Activated T-helper 1 cell treated with anti-CD3 and anti-CD28 coated beads, Interleukin-2, amount 50 U/mL, for 16 hours (primary cell): ENCODE measurements around the gene PFKL.

Experiments used
- DNase-seq, 2 donors: peaks; one replicate each; pipeline ENCODE4 v3.0.0-alpha.2; 2020; ENCODE audit warnings: low read depth in 1 of 2, low spot score in 1 of 2

PFKL gene

DNA sequence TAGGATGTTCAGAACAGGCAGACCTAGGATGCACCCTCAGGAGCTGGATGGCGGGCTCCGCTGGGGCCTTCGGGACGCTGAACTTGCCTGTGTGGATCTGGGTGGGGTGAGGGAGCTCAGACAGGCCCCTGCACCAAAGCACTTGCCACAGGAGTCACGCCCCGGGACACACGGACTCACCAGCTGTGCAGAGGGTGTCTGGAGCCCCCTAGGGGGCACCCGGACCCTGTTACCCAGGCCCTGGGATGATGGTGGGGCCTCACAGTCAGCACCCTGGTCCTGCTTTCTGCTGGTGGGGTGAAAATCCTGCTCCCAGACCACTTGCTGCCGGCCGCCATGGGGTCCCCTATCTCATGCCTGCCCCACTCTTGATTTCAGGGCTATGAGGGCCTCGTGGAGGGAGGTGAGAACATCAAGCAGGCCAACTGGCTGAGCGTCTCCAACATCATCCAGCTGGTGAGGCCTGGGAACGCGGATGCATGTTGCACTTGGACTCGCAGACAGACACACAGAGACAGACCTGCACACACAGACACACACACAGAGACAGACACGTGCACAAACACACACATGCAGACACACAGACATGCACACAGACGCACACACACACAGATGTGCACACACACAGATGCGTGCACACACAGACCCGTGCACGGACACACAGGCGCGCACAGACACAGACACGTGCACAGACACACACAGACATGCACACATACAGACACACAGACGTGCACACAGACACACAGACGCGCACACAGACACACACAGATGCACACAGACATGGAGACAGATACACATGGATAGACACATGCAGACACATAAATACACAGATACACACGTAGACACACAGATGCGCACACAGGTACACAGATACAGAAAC lies 11.0 kb downstream of the PFKL start:
- DNase-seq: no peak

DNA sequence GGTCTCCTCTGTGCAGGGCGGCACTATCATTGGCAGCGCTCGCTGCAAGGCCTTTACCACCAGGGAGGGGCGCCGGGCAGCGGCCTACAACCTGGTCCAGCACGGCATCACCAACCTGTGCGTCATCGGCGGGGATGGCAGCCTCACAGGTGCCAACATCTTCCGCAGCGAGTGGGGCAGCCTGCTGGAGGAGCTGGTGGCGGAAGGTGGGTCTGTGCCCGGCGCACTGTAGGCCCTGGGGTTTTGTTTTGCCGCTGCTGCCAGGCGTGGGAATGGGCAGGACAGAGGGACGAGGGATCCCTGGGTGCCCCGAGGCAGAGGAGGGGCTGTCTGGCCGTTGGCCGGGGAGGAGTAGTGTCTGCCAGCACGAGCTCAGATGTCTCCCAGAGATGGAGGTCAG lies 12.2 kb downstream of the PFKL start:
- DNase-seq: no peak

DNA sequence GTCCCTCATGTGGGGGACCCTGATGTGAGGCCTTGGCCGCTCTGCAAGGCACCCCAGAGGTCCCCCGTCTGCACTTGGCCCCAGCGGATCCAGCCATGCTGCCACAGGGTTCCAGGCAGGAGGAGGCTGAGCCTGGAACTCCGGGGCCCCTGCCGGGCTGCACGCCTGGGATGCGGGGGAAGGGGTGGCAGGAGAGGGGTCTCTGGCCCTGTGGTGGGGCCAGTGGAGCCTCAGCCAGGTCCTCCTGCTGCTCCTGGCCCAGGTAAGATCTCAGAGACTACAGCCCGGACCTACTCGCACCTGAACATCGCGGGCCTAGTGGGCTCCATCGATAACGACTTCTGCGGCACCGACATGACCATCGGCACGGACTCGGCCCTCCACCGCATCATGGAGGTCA lies 12.9 kb downstream of the PFKL start:
- DNase-seq: no peak

DNA sequence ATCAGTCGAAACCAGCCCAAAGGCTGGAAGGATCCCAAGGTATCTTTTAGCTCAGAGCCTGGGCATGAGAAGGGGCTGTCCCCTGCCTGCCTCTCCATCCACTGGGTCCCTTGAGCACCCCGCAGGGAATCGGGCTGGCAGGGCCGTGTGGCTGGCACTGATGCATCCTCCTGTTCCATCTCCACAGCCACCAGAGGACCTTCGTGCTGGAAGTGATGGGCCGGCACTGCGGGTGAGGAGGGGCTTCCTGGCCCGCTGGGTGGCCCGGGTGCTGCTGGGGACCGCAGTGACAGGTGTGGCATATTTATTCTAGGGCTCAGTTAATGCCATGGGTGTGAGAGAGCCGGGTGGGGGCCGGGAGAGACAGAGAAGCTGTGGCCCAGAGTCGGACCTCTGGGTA lies 13.6 kb downstream of the PFKL start:
- DNase-seq: no peak

DNA sequence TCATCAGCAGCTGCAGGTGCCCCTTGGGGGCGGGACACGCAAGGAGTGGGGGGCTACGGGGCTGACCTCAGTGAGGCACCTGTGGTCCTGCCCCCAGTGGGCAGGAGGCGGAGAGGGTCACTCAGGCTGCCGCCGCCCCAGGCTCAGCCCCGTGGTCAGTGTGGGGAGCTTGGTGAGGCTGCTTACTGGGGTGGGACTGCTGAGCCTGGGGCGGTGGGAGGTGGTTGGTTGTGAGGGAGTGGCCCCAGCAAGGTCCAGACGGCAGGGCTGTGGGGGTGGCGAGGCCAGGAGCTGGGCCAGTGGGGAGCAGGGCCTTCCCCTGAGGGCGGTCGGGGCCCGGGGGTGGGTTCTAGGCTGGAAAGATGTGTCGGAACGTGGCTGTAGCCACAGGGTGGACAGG lies 14.3 kb downstream of the PFKL start:
- no peak for DNase-seq

DNA sequence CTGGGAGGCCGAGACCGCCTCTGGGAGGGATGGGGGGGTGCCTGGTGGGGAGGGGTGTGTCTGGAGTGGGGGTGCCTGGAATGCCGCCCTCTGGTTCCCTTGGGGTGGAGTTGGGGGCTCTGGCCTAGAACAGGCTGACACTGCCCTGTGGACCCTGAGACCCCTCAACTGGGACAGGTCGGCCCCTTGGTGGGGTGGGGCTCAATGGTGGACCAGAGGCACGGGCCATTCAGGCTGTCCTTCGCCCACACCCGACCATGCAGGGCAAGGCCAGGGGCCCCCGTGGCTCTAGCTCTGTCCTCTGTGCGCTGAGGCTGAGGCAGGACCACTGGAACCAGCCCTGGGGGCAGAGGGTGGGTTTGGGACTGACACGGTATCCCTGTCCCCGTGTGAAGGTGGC lies 14.7 kb downstream of the PFKL start:
- no peak for DNase-seq

DNA sequence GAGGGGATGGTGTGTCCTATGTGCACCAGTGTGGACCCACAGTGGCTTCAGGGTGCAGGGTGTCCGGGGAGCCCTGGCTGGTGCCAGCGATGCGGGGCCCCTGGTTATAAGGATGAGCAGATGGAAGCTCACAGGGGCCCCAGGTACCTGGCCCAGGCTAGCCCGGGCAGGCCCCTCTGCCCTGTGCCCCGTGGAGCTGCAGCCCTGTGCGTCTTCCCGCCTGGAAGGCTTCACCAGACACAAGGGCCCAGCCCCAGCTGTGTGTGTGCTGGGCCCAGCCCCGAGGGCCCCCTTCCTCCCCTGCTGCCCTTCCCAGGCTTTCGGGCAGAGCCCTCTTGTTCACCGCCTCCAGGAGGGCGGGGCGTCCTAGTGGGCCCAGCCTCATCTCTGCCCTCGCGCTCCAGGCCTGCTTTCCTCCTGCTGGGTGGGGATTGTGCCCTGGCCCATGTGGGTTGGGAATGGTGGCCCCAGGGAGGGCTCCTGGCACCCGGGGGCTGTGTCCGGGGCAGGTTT lies 15.9 kb downstream of the PFKL start:
- DNase-seq: no peak

DNA sequence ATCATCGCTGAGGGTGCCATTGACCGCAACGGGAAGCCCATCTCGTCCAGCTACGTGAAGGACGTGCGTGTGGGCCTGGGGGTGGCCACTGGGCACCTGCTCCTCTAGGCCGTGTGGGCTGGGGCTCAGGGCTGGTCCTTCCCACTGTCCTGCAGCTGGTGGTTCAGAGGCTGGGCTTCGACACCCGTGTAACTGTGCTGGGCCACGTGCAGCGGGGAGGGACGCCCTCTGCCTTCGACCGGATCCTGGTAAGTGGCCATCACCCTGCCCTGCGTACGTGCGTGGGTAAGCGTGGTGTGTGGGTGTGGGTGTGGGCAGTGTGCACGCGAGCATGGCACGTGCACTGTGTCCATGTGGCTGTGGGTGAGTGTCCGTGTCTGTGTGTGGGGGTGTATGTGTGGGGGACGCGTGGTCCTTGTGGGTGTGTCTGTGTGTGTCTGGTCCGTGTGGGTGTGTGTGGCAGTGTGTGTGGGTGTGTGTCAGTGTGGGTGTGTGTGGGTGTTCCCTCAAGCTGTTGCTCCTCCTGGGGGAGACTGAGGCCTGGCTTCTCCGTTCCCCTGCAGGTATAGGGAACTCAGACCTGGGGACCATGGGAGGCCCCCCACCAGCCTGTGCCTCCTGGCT lies 16.5 kb downstream of the PFKL start:
- DNase-seq: no peak

DNA sequence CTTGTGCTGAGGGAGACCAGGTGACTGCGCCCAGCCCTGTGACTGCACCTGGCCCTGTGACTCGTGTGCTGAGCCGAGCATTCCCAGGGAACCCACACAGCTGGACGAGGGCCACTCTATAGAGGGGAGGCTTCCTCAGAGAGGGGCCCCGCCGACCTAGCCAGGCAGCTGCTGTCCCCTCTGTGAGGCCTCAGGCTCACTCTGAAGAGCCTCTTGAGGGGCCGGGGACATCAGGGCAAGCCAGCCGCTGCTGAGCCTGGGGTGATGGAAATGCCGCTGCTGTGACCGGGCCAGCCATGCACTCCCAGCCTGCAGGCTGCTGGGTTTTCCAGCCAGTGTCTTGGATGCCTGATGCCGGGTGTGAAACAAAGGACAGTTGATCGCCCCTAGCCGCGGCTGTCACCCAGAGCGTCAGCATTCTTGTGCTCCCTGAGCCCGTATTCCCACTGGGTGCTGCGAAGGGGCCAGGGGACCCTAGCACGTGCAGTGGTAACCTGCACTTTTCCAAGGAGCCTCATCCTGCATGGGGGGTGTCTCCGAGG lies 17.5 kb downstream of the PFKL start:
- DNase-seq: no peak

DNA sequence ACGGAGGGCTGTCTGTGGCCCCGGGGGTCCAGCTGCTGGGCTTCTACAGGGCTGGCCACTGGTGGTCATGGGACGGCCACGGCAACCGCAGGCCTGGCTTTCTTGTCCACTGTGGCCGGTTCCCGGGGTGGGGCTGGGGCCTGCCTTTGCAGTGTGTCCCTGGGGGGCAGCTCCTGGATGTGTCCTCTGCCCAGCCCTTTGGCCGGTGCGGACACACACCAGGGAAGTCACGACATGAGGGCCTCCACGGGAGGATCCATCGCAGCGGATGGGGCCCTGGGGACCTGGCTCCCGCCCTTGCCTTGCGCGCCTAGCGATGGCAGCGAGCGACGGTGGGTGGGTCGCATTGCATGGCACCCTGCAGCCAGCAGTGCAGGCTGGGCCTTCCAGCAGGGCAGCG lies 18.0 kb downstream of the PFKL start:
- DNase-seq: no peak

DNA sequence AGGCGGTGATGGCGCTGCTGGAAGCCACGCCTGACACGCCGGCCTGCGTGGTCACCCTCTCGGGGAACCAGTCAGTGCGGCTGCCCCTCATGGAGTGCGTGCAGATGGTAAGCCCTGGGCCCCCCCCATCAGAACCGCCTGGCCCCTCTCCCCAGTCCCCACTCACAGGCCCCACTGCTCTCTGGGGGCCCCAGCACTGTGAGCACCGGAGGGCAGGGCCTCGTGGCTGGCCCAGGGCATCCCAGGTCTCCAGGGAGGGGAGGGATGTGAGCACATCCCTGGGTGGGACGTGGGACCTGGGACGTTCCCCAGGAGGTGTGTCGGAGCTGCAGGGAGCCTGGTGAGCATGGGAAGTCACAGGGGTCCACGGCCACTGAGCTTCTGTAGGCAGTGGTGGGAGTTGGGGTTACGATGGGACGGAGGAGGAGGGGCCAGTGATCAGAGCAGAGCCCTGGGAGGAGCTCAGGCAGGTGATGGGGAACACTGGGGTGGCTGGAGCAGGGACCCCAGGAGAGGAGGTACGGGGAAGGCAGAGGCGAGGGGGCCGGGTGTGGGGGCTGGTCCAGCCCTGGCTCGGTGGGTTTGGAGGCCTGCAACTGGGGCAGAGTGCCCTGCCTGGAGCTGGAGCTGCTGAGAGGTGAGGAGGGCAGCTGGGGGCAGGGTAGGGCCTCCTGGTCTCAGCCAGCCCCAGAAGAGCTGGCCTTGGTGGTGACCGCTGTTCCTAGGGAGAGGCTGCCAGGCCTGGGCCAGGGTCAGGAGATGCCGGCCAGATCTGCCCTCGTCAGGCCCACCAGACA lies 18.8 kb downstream of the PFKL start:
- DNase-seq: no peak

DNA sequence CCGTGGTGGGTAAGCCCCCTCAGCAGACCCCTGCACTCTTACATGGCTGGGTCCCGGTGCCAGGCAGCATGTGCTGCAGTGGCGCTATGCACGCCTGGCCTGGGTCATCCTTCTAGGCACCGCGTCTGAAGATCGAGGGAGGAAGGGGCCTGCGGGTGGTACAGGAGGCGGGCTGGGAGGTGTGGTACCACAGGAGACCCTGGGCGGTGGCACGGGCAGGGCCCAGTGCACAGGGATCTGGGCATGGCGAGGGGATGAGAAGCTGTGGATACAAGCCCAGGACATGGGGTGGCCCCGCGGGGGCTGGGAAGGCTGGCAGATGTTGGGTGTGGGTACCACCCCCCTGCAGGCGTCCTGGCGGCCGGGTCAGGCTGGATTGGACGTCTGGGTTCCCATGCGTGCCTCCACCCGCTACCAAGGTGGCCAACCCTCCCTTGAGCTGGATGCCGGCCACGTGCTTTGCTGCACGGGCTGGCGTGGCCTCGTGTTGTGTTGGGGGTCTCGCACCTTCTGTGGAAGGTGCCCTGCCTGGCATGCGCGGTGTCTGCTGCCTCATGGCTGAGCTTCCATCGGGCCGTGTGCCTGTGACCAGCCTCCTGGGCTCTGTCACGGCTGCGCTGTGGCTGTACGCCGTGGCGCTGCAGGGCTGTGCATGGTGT lies 19.7 kb downstream of the PFKL start:
- DNase-seq: no peak

DNA sequence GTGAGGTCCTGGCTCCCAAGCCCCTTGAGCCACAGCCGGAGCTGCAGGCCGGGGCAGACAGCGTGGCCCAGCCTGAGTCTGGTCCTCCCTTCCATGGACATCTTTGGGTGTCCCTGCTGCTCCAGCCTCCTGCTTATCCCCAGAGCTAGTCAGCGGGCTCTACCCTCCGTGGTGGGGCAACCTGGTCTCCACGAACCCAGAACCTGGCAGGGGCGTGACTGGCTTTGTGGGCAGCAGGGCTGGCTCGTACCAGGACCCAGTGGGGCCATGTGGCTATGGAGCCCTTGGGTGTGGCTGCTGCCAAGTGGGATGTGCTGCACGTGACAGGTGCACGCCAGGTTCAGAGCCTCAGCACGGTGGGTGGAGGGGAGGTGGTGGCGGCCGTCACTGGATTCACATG lies 21.0 kb downstream of the PFKL start:
- DNase-seq: no peak

DNA sequence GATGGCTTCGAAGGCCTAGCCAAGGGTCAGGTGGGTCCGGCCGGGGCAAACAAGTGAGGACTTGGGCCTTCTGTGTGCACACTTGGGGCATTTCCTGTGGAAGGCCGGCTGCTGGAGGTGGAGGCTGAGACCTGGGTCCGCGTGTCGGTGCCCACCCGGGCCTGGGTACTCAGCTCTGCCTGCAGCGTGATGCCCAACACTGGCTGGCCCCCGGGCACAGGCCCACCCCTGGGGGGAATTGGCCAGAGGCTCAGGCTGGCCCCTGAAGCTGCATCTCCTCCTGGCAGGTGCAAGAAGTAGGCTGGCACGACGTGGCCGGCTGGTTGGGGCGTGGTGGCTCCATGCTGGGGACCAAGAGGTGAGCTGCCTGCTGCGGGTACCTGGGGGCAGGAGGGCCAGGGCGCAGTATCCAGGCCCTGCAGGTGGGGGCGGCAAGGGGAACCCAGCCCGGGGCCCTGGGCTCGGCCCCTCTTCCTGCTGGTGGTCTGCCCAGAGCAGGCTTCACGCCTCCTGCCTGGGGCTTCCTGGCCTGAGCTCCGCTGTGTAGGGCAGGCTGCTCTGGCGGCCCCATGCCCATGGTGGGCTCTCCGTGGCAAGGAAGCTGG lies 22.1 kb downstream of the PFKL start:
- no peak for DNase-seq

DNA sequence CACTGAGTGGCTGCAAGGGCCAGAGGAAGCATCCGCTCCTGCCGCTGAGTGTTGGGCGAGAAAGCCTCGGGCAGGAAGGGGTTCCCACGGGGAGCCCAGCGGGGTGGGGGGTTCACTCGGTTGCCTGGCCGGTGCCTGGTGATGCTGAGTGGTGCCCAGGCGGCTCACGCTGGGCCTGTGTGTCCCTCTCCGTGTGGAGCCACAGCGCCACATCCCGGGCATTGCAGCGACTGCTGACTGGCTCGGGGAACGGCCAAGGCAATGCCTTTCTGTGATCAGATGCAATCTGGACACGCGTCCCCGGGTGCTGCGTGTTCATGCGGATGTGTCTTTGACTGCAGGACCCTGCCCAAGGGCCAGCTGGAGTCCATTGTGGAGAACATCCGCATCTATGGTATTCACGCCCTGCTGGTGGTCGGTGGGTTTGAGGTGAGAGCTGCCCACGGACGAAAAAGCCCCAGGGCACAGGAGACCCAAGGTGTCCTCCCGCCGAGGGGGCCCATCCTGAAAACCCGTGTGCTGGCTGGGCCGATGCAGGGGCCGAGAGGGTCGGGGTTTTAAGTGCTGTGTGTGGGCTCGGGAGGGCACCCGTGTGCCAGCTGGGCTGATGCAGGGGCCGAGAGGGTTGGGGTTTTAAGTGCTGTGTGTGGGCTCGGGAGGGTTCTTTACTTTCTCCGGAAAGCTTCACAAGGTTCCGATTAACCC lies 22.9 kb downstream of the PFKL start:
- DNase-seq: no peak

DNA sequence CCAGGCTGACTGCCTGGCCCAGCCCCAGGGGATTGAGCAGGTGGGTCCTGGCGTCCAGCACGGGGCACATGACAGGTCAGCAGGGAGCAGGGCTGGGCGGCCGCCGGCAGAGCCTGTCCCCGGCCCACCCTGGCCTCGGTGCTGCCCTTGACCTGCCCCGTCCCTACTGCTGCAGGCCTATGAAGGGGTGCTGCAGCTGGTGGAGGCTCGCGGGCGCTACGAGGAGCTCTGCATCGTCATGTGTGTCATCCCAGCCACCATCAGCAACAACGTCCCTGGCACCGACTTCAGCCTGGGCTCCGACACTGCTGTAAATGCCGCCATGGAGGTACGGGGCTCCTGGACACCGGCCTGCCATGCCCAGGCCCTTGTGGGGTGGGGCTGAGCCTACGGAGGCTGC lies 23.7 kb downstream of the PFKL start:
- no peak for DNase-seq

DNA sequence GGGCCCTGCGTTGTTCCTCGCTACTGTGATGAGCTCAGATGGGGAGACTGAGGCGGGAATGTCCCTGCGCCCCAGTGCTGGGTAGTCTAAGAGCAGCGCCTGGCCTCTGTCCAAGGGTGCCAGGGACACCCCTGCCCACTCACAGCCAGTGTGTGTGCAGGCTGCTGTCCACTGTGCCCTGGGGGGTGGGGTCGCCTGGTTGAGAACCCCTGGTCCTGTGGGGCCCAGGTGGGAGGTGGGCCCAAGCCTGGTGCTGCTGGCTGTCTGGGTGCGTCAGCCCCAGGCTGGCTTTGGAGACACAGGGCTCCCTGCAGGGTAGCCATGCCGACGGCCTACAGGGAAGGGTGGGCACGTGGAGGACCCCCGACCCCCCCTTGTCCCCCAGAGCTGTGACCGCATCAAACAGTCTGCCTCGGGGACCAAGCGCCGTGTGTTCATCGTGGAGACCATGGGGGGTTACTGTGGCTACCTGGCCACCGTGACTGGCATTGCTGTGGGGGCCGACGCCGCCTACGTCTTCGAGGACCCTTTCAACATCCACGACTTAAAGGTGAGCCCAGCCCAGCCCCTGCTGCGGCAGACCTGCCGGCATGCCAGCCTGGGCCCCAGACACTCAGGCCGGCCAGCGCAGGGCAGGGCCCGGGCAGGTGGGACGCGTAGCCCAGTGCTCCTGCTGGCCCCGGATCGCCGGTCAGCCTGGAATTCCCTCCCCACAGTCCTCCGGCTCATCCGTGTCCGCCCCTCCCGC lies 24.4 kb downstream of the PFKL start:
- no peak for DNase-seq

DNA sequence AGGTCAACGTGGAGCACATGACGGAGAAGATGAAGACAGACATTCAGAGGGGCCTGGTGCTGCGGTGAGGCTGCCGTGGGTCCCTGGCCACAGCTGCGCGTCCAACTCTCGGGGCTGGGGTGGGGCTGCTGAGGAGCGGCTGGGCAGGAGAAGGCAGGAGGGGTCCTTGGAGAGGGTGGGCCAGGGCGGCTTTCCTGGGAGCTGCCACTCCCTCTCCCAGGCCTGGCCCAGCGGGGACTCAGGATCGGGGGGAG lies 24.9 kb downstream of the PFKL start:
- DNase-seq: no peak

DNA sequence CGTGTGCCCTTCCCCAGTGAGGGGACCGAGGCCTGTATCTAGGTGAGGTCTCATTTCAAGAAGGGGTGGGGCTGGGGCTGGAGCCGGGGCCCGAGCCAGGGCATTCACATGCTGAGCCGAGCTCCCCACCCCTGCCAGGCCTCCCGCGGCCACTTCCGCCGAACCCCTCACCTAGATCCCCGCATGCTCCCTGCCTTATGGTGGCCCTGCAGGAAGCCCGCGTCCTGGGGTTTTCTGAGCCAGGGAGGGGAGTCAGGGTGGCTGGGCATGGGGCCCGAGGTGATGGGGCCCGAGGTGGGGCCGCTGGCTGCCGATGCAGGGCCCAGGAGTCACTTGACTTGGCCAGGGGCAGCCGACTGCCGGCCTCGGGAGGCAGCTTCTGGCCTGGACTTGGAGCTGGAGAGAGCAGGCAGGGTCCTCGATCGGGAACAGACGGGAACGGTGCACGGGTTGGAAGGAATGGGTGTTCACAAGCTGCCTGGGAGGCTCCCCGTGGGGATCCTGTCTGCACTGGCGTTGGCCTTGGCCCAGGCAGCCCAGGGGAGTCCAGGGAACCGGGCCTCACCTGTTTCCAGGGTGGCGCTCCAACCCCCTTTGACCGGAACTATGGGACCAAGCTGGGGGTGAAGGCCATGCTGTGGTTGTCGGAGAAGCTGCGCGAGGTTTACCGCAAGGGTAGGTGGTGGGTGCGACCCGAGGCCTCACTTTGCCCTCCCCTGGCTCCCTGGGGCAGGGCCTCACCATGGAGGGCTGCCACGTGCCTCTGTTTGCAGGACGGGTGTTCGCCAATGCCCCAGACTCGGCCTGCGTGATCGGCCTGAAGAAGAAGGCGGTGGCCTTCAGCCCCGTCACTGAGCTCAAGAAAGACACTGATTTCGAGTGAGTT lies 25.8 kb downstream of the PFKL start:
- DNase-seq: no peak
